GM11168 (cell line): ENCODE data around the gene ARHGEF26.

Experiments
- in situ Hi-C: fragments of 300-500 bp; cut with MboI; formaldehyde crosslinking; loops from one replicate; pipeline ENCODE4 v1.12.0; 2022; ENCODE audit warnings: low sequenced_read_pairs; ENCODE audit not compliant: unreplicated experiment

Gene ARHGEF26

DNA sequence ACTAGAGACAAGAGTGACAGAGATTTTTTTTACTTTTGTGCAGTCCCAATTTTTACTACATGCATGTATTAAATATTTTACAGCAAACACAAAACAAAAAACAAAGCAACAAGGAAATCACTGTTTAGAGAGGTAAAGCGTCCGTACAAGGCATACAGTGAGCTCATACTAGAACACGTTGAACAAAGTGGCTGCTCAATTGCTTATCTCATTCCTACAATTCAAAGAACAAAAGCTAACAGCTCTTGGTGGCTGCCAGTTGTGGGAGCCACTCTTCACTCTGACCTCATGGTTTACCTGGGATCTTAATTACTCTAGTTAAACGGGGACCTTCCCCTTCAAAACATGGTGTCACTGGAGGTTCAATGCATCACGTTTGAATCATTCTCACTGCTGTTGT, 7.6 kb upstream of the ARHGEF26 start:
- in situ Hi-C loops, result no loop called here

DNA sequence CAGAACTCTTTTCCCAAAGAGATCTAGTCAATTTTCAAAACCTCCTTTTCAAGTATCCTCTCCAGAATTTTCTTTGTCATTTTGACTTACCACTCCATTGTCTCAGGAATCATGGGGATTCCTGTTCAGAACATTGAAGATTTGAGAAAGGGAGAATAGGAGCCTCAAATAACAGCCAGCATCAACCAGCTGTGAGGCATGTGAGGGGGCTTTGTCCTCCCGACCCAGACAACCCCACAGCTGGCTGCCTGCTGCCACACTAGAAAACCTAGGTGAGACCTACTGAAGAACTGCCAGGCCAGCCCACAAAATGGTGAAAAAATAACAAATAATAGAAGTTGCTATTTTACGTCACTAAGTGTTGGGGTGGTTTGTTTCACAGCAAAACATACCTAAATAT, 5.9 kb upstream of the ARHGEF26 start:
- in situ Hi-C loops, result no loop called here

DNA sequence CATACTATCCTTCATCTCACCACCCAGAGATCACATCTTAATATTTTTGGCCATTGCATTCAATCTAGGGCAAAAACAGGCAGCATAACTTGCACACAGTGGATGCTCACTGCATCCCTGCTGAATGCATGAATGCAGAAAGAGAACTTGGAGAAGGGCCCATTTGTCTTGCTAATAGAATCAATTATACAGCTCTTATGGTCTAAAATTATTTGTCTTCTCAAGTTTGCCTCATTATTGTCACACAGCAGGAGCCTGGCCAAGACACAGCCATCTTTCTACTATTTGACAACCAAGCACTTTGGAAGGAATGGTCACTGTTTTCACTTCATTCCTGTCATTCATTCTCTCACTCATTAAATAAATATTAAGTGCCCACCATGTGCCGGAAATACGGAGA, 1.2 kb upstream of the ARHGEF26 start:
- in situ Hi-C loops, result no loop called here

DNA sequence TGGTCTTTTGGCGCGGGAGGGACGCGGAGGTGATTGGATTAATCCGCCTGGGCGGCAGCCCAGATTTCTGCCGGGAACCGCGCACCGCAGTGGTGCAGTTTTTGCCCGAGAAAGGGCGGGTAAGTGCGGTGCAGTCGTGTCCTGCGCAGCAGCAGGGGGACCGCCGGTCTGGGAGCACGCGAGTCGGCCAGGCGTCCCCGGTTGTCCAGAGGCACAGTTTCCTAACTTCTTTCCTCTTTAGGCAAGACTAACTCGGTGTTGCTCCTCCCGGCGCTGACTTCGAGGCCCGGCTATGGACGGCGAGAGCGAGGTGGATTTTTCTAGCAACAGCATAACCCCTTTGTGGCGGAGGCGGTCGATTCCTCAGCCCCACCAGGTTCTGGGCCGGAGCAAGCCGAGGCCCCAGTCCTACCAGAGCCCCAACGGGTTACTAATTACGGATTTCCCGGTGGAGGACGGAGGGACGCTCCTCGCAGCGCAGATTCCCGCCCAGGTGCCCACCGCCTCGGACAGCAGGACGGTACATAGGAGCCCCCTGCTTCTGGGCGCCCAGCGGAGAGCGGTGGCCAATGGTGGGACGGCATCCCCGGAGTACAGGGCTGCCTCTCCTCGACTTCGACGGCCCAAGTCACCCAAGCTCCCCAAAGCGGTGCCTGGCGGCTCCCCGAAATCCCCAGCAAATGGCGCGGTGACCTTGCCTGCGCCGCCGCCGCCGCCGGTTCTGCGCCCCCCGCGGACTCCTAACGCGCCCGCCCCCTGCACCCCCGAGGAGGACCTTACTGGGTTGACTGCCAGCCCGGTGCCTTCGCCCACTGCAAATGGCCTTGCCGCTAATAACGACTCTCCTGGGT, 736 bp downstream of the ARHGEF26 start:
- in situ Hi-C loops, result no loop called here

DNA sequence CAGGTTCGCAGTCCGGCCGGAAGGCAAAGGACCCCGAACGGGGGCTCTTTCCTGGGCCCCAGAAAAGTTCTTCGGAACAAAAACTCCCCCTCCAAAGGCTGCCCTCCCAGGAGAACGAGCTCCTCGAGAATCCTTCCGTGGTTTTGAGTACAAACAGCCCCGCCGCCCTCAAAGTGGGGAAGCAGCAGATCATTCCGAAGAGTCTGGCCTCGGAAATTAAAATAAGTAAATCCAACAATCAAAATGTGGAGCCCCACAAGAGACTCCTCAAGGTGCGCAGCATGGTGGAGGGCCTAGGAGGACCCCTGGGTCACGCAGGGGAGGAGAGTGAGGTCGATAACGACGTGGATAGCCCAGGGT, 1.3 kb downstream of the ARHGEF26 start:
- in situ Hi-C loops, result no loop called here

DNA sequence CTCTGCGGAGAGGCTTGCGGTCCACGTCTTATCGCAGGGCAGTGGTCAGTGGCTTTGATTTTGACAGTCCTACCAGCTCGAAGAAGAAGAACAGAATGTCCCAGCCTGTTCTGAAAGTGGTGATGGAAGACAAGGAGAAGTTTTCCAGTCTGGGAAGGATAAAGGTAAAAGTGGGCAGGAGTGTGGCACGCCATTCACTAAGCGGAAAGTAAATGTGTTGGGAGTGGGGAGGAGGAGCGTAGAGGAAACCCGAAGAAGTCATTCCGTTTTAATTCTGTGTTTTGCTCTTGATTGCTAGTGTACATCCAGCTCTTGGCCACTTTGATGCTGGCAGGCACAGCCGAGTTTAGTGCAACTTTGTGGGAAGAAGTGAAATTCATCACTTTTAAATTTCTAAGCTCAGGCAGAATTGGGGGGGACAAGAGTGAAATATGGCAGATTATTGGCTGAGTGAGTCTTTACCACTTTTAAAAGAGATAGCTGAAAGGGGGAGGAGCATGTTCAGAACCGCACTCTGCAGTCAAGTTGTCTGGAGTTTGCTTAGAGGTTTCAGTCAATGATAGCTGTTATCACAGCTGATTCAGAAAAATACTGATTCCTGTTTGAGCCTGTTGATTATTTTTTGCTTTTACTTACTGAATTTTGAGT, 1.8 kb downstream of the ARHGEF26 start:
- in situ Hi-C loops, result no loop called here

DNA sequence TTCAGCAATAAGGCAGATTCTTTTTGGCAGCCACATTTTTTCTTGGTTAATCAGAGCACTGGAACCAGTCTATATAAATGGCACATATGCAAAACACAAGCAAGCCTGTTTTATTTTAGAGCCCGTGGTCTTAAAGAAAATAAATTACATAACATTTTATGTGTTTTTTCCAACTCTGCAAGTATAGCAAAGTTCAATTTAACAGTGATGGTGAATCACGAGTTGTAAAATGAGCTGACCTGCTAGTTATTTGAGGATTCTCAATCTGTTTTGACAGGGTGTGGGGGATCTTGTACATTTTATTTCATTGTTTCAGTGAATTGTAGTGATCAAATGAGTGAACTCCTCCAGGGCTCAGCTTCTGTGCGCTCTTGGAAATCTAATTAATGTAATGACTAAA, 2.7 kb downstream of the ARHGEF26 start:
- in situ Hi-C loops, result no loop called here

DNA sequence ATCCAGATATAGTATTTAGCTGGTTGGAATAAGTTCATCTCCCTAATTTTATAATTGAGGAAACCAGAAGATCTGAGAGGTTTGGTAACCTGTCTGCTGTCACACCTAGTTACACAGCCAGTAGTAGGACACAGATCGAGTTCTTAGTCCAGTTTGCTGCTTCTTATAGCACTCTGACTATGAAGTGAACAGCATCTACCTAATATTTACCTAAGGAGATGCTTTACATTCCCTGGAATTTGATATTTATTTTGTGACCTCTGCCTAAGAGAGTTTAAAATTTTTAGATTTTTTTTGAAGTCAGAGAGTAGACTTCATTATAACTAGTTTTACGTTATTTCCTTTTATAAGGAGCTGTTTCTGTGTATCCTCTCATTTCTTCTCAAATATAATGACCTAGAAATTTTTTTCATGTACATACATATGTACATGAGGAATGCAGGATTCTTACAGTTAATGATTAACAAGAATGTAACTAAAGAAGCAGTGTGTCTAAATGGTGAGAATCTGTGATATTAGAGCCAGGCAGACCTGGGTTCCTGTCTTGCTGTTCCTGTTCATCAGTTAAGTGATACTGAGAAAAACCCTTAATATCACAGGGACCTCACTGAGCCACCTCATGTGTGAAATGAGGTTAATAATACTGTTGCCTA, 4.3 kb downstream of the ARHGEF26 start:
- in situ Hi-C loops, result no loop called here

DNA sequence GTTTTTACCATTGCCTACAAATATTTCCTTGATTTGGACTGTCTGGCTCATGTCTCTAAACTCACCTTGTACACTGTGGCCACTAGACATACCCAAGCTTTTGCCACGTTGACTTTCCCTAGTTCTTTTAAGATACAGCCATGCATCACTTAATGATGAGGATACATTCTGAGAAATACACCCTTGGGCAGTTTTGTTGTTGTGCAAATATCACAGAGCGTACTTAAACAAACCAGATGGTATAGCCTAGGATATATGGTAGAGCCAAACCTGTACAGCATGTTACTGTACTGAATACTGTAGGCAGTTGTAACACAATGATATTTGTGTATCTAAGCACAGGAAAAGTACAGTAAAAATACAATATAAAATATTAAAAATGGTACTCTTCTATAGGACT, 5.5 kb downstream of the ARHGEF26 start:
- in situ Hi-C loops, result no loop called here

DNA sequence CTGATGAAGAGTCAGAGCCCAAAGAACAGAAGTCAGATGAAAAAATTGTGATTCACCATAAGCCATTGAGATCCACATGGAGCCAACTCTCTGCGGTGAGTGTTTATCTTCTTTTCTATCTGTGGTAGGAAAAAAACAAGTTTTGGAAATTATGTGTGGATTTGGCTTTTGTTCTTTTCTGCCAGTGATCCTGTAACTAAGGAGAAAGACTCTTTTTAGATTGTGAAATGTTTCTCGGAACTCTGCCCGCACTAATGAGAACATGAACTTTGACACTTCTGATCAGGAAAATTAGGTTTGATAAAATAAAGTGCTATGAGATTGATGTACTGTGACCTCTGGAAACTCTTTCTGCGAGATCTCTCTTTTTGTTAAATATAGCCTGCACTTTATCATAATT, 8.4 kb downstream of the ARHGEF26 start:
- in situ Hi-C loops, result no loop called here

DNA sequence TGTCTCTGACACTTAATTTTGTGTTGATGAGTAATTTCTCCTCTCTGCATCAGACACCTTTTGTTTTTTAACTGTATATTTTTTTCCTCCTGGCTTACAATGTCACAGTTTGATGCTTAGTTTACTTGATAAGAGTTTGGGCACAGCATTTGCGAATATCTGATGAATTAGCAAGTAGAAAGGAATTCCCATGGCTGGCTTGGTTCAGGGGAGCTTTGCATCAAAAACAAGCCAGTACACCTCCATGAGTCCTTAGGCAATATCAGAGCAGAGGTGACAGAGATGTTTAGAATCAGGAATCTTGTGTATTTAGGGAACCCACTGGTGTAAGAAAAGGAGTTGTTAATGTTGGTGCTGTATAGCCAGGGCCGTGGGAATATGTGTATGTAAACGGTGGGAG, 9.3 kb downstream of the ARHGEF26 start:
- in situ Hi-C loops, result no loop called here

DNA sequence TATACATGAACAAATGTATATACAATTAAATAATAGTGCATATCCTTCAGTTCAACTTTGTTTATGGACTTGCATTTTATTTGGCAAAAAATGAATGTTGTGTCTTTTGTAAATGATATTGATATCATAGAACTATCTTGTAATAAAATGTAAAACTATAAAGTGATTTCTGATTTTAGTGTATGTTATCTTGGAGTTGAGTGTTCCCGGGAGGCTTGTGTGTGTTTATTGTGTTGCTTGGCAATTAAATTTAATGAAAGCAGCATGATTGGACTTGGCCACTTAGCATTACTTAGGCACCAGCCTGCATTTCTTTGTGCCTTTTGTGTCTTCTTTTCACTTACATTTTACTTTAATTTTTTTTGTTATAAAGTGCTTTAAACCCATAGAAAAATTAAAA, 10.6 kb downstream of the ARHGEF26 start:
- in situ Hi-C loops, result no loop called here

DNA sequence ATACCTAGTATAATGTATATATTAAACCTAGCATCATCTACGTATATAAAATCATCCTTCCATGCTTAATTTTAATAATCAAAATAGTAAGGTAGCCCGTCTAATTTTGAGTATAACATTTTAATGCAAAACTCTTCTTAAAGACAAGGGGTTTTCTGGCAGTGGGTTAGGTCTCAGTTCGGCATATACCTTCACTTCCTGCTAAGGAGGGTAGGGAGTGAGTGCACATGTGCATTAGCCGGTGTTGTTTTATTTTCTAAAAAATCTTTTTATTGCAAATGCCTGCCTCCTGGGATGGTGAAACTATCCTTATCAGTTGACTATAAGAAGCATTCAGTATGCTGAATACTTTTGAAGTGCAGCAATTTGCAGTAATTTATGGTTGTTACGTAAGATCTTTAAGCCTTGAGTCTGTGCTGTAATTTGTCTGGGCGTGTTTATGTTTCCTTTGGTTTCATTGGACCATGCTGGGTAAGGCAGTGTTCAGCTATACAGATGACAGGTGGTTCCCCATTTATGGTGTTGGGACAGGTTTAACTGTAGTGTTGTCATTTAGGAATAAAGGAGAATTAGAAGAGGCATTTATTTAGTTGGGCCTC, 11.7 kb downstream of the ARHGEF26 start:
- in situ Hi-C loops, result no loop called here

DNA sequence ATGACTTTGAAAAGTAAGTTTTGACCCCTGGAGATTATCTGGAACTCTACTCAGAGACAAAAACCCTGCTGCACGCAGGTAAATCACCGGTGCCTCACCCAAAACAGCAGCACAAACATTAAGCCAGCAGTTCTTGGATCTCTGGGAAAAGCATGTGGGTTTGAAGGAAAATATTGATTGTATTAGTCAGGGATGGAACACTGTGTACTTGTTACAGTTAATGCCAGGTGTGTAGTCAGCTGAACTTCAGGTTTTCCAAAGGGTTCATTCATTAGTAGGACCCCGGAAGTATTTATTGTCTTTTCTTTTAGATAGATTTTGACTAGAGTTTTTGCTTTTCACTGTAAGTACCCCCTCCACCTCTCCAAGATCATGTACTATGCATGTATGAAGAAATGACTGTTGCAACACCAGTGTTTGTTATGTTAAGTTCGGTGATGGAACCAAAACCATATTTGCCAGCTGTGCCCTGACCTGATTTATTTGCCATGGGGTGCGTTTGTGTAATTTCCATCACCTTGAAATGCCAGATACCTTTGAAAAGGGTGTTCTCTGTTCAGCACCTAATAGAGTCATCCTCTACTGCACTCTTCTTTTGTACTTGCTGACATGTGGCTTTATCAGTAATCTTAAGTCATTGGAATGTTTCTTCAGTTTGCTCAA, 14.5 kb downstream of the ARHGEF26 start:
- in situ Hi-C loops, result no loop called here

DNA sequence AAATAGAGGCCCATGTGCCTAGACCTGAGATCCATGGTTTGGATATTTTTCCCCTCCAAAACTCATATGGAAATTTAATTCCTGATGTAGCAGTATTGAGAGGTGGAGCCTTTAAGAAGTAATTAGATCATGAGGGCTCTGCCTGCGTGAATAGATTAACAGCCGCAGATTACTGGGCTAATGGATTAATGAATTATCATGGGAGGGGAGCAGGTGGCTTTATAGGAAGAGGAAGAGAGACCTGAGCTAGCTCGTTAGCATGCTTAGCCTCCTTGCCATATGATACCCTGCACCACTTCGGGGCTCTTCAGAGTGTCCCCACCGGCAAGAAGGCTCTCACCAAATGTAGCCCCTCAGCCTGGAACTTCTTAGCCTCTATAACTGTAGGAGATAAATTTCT, 15.8 kb downstream of the ARHGEF26 start:
- in situ Hi-C loops, result no loop called here

DNA sequence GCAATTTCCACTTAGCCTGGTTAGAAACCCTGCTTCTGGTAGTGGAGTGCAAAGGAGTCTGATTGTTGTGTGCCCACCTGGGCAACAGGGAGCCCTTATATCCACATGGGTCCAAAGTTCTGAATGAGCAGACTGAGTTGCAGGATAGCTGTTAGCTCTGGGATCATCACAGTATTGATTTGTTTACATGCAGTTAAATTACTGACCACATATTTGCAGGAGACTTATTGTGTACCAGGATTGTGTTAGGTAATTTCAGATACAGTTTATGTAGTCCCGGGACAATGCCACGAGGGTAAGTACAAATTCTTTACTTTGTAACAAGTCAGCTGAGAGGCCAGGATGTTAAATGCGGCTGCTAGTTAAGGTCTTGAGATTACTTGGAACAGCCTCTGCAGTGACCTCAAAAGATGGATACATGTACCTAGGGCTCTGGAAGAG, 18.8 kb downstream of the ARHGEF26 start:
- in situ Hi-C loops, result no loop called here

DNA sequence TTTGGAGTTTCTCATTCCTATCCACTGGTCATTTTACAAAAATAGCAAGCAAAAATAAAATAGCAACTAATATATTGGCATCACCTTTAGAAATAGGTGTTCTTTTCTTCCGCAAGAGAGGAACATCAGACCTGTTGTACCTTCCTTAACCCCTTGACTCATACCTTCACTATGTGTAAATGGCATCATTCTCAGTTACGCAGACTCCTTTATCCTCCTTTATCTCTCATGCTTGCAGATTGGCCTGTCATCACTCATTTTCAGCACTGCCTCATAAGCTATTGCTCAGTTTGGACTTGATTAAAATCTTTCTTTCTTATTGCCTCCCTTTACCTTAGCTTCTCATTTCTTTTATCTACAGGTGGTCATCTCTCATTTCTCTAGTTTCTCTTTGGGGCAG, 21.4 kb downstream of the ARHGEF26 start:
- in situ Hi-C loops, result no loop called here

DNA sequence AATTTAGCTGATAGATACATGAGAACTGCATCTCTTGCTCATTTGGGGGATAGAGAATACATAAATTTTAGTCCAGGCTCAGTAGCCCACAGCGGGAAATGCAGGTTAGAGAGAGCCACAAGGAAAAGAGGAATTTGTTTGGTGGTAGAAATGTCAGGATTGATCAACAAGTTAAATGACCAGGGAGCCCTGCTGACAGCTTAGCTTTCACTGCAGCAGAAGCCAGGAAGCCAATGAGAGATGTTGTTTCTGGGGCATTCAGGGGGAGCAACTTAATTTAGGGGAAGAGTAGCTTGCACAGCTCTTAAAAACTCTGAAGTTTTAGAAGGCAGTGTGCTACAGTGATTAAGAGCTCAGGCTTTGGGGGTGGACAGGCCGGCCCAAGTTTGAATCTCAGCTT, 22.7 kb downstream of the ARHGEF26 start:
- in situ Hi-C loops, result no loop called here

DNA sequence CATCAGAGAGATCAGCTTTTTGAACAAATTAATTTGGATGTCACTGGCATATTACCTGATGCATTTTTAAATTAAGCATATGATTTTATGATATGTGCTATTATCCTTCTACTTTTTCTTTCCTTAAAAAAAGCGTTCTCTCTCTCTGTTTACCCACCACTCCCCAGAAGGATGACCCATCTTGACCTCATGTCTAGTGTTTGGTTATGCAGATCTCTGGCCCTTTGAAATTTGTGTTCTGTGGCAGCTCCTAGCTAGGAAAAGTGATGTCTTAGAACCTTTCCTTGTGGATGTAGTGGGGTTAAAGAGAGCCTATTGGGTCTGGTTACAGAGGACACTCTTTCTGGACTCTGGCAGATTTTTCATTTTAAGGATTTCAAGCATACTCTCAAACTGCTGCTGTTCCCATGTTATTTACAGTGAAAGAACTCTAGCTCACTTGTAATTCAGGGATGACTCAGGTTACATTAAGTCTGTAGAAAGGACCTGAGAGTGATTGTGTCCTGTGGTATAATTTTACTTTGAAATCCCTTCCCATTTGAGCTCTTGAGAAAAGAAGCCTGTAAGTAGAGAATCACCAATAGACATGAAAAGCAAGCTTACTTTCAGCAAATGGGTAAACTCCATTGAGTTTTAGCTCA, 23.8 kb downstream of the ARHGEF26 start:
- in situ Hi-C loops, result no loop called here

DNA sequence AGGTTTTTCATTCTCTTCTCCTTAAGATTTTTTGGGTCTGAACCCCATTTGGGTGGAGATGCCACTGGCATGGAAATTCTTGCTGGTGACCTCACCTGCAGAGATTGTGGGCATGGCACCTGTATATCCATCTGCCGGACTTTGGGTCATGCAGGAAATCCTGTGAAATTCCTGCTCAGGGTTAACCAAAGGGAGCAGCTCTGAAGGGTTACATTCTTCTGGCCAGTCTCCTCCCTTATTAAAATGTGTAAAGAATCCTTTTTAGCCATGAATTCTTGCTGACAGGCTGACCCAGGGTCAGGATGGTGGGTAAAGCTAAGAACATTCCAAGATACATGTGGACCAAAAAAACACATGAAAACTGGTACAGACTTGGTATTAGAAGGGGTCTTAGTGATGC, 27.4 kb downstream of the ARHGEF26 start:
- in situ Hi-C loops, result no loop called here
